Islet of Langerhans (tissue), 1 donor: ENCODE results near the gene ZNF829.
A peak's percentile ranks its signal among the peaks of the same experiment; 100 is the strongest.

ENCODE experiments used
- FAIRE-seq: peaks from one replicate; lab custom pipeline; 2011; peaks lifted over from hg19 to GRCh38; lab: Jason Lieb, UNC

Gene ZNF829

GRCh38 chr19:36915992-36916830, at the start of gene ZNF829, which contains the start of gene ZNF568:
TSS of gene ZNF829 (minus strand) at chr19:36916291. CDS start at chr19:36915167, 1,124 bp downstream.
TSS of gene ZNF568 (plus strand) at chr19:36916332. CDS start at chr19:36922771, 6,439 bp downstream.
- FAIRE-seq, result no peak

GRCh38 chr19:36963280-36963679, 47.2 kb upstream of the ZNF829 start:
- FAIRE-seq, result peak; percentile 94

- FAIRE-seq, result no peak
Observed at GRCh38 chr19:36962346-36962745, 46.3 kb upstream of the ZNF829 start.

DNA sequence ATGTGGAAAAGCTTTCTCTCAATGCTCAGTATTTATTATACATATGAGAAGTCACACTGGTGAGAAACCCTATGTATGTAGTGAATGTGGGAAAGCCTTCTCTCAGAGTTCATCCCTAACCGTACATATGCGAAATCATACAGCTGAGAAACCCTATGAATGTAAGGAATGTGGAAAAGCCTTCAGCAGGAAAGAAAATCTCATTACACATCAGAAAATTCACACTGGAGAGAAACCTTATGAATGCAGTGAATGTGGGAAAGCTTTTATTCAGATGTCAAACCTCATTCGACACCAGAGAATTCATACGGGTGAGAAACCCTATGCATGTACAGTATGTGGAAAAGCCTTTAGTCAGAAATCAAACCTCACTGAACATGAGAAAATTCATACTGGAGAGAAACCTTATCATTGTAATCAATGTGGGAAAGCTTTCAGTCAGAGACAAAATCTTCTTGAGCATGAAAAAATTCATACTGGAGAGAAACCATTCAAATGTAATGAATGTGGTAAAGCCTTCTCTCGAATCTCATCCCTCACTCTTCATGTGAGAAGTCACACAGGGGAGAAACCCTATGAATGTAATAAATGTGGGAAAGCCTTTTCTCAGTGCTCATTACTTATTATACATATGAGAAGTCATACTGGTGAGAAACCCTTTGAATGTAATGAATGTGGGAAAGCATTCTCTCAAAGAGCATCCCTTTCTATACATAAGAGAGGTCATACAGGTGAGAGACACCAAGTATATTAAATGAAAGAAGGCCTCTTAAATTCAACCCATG, 34.4 kb upstream of the ZNF829 start:
- no peak for FAIRE-seq

DNA sequence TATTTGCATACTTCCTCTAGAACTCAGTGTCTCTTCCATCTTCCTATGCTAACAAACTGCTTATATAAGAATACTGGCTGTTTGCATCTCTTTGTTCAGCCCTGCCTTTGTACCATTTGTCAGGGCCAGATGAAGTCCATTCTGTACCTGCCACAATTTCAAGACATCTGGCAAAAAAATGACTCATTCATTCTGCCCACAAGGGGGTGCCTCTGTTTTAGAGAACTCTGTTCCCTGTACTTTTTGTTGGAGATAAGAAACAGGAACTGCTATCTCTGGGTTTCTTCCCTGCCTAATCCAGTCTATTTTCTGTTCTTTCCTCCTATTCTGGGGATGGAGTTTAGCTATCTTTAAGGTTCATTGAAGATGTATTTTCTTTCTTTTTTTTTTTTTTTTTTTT, 23.1 kb upstream of the ZNF829 start:
- no peak for FAIRE-seq

- FAIRE-seq, result no peak
Observed at GRCh38 chr19:36931684-36932083, 15.6 kb upstream of the ZNF829 start.

- FAIRE-seq, result no peak
Observed at GRCh38 chr19:36918090-36918489, 2.0 kb upstream of the ZNF829 start.

DNA sequence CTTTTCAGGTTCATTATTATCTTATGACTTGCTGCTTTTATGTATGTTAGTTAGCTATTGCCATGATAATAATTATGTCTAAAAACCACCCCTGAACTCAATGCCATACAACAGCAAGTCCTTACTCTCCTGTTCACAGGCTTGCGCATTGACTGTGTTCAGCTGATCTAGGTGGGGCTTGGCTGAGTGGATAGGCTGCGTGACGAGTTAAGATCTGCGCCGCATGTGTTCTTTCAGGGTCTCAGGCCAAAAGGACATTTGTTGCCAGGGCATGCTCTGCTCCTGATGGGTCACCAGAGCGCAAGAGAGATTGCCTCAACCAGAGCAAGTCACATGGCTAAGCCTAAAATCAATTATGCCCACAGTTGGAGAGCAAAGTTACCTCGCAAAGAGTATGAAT, 900 bp upstream of the ZNF829 start:
- FAIRE-seq, result no peak

GRCh38 chr19:36898422-36898821, 17.7 kb downstream of the ZNF829 start:
- no peak for FAIRE-seq

DNA sequence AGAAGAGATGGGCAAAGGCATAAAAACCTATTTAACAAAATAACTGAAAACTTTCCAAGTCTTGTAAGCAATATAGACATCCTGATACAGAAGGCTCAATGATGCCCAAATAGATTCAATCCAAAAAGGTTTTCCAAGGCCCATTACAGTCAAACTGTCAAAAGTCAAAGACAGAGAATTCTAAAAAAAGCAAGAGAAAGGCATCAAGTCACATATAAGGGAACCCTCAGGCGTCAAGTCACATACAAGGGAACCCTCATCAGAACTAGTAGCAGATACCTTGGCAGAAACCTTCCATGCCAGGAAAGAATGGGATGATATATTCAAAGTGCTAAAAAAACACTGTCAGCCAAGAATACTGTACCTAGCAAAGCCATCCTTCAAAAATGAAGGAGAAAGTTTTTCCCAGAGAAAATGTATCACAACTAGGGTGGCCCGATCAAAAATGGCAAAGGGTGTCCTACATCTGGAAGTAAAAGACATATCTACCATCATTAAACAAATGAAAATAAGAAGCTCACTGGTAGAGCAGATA, 21.2 kb downstream of the ZNF829 start:
- FAIRE-seq, result no peak

GRCh38 chr19:36891768-36892357, 24.2 kb downstream of the ZNF829 start:
- no peak for FAIRE-seq

DNA sequence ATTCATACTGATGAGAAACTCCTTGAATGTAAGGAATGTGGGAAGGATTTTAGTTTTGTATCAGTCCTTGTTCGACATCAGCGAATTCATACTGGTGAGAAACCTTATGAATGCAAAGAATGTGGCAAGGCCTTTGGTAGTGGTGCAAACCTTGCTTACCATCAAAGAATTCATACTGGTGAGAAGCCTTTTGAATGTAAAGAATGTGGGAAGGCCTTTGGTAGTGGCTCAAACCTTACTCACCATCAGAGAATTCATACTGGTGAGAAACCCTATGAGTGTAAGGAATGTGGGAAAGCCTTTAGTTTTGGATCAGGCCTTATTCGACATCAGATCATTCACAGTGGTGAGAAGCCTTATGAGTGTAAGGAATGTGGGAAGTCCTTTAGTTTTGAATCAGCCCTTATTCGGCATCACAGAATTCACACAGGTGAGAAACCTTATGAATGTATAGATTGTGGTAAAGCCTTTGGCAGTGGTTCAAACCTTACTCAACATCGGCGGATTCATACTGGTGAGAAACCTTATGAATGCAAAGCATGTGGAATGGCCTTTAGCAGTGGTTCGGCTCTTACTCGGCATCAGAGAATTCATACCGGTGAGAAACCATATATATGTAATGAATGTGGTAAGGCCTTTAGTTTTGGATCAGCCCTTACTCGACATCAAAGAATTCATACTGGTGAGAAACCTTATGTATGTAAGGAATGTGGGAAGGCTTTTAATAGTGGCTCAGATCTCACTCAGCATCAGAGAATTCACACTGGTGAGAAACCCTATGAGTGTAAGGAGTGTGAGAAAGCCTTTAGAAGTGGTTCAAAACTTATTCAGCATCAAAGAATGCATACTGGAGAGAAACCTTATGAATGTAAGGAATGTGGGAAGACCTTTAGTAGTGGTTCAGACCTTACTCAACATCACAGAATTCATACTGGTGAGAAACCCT, 38.8 kb downstream of the ZNF829 start:
- FAIRE-seq, result no peak

DNA sequence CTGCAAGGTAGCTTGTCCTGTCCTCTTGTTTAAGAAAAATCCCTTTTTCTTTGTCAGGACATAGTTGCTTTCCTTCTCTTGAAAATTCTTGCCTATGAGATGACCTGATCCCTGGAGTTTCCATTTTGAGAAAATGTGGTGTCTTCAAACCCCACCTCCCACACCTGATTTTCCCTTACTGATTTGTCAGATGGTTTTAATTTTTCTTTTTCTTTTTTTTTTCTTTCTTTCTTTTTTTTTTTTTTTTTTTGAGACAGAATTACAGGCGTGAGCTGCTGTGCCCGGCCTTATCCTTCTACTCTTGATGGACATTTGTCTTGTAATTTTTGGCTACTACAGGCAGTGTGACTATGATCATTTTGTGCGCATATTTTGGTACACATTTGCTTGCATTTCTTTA, 64.2 kb downstream of the ZNF829 start:
- FAIRE-seq, result no peak

GRCh38 chr19:36850559-36851442, 65.3 kb downstream of the ZNF829 start, which contains the start of gene ZNF345:
TSS of gene ZNF345 (plus strand) at chr19:36850876. CDS start at chr19:36876831, 25,955 bp downstream.
- FAIRE-seq, result peak; percentile 41

GRCh38 chr19:36849701-36850558, 66.2 kb downstream of the ZNF829 start:
- no peak for FAIRE-seq

GRCh38 chr19:36847968-36848367, 68.1 kb downstream of the ZNF829 start:
- no peak for FAIRE-seq

- no peak for FAIRE-seq
Observed at GRCh38 chr19:36838784-36839324, 77.2 kb downstream of the ZNF829 start.
